ENCODE measurements around the gene ADCK1. TPM values are rescaled to one million over a fixed set of nuclear protein-coding genes. Genes with fewer than 3 reads are reported as not detected.

ADCK1 gene
- total RNA-seq, 1 experiment from 2014 or later, result 5.7 TPM

DNA sequence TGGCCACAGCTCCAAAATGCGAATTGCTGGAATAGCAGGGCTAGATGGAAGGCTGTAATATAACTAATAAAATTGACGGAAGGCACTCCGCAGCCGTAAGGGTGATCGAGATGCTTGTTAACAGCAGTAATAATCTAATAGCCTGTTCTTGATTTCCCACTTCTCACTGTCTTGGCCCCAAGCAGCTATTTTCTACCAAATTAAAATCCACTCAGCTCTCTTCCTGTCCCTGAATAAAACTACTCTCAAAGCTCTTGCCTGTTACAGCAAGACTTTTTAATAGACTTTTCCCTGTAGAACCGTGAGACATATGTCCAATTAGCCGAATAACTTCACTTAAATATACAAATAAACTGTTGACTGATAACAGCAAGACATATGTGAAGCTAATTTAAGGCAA lies 38.0 kb downstream of the ADCK1 start:
- no peaks in the 10 kb centered on the region for H3K9me3 ChIP-seq (ENCODE audit: low read length)
- H2AFZ ChIP-seq (ENCODE audit: low read length), result no peak overlapping the region
- TF ChIP-seq EZH2phosphoT487 (IDR thresholded peaks at IDR 0.05; ENCODE audit: borderline replicate concordance, low read length) (no peak), EZH2 (IDR thresholded peaks at IDR 0.05; ENCODE audit: low read length, unreplicated experiment) (no peak), CTCF (conservative IDR thresholded peaks at IDR 0.05; ENCODE audit: low read depth, low read length) (no peak)
- no peaks in the 10 kb centered on the region for H4K20me1 ChIP-seq (ENCODE audit: low read length)
- H3K9ac ChIP-seq (ENCODE audit: low read length), result no peak overlapping the region
- no peak overlapping the region for H3K27ac ChIP-seq (ENCODE audit: low read length)
- DNase-seq (no peak), ATAC-seq (no peak)
- no peaks in the 10 kb centered on the region for H3F3A ChIP-seq (ENCODE audit: low read length, unreplicated experiment)
- no peaks in the 10 kb centered on the region for H3K27me3 ChIP-seq (ENCODE audit: low read length)
- no peaks in the 10 kb centered on the region for H3K9me2 ChIP-seq (replicated peaks; ENCODE audit: low read length)
- H3K4me3 ChIP-seq (ENCODE audit: low read length), result no peak overlapping the region
- POLR2A ChIA-PET (ENCODE audit: unreplicated experiment), result no interaction called here
- intact Hi-C loops (cut with micrococcal nuclease), result no loop called here
- CTCF ChIA-PET, result no interaction called here
- no peak overlapping the region for H3K4me2 ChIP-seq (ENCODE audit: low read length)
- no peaks in the 10 kb centered on the region for H3K4me1 ChIP-seq (ENCODE audit: insufficient read depth, low read length)
- no peaks in the 10 kb centered on the region for H3K36me3 ChIP-seq (ENCODE audit: low read depth, low read length)
- H3K79me2 ChIP-seq (ENCODE audit: low read length), result no peaks in the 10 kb centered on the region
- no TSS peak for BruUV-seq (replicated peaks)

GRCh38 chr14:77838831-77839511 lies 39.1 kb downstream of the ADCK1 start:
- Histone ChIP-seq H3K79me2 (ENCODE audit: low read length) (no peaks in the 10 kb centered on the region), H2AFZ (ENCODE audit: low read length) (no peak overlapping the region), H3F3A (ENCODE audit: low read length, unreplicated experiment) (no peaks in the 10 kb centered on the region), H3K9ac (ENCODE audit: low read length) (no peak overlapping the region), H3K4me2 (ENCODE audit: low read length) (no peak overlapping the region), H3K9me3 (ENCODE audit: low read length) (no peaks in the 10 kb centered on the region), H3K36me3 (ENCODE audit: low read depth, low read length) (no peaks in the 10 kb centered on the region), H3K27ac (ENCODE audit: low read length) (no peak overlapping the region), H3K4me3 (ENCODE audit: low read length) (no peak overlapping the region), H4K20me1 (ENCODE audit: low read length) (no peaks in the 10 kb centered on the region), H3K27me3 (ENCODE audit: low read length) (no peaks in the 10 kb centered on the region), H3K9me2 (replicated peaks; ENCODE audit: low read length) (no peaks in the 10 kb centered on the region), H3K4me1 (ENCODE audit: insufficient read depth, low read length) (no peaks in the 10 kb centered on the region)
- no peak for TF ChIP-seq CTCF (conservative IDR thresholded peaks at IDR 0.05; ENCODE audit: low read depth, low read length)
- no peak for TF ChIP-seq EZH2 (IDR thresholded peaks at IDR 0.05; ENCODE audit: low read length, unreplicated experiment)
- TF ChIP-seq EZH2phosphoT487 (IDR thresholded peaks at IDR 0.05; ENCODE audit: borderline replicate concordance, low read length), result no peak
- BruUV-seq (replicated peaks), result no TSS peak
- intact Hi-C loops (cut with micrococcal nuclease), result no loop called here
- no peak for ATAC-seq
- ChIA-PET POLR2A (ENCODE audit: unreplicated experiment) (no interaction called here), CTCF (no interaction called here)
- no peak for DNase-seq

DNA sequence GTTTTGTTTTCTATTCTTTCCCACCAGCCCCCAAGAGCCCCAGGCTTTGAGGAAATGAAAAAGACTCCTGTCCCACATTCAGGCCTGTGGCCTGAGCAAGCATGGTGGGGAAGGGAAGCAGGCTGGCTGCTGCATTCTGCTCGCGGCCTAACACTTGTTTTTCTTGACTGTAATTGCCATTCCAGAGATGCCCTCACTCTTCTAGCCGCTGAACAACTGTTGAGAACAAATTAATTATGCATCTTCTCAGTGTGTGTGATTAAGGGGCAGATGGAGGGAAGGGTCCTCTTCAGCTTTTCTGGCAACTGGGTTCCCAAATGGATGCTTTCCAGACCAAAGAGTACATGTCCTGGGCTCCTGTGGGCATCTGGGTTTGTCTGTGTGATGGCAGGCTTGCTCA lies 43.3 kb downstream of the ADCK1 start:
- H3K4me3 ChIP-seq (ENCODE audit: low read length), result no peak overlapping the region
- POLR2A ChIA-PET (ENCODE audit: unreplicated experiment), result no interaction called here
- CTCF ChIA-PET, result no interaction called here
- H3K79me2 ChIP-seq (ENCODE audit: low read length), result no peaks in the 10 kb centered on the region
- no peaks in the 10 kb centered on the region for H3F3A ChIP-seq (ENCODE audit: low read length, unreplicated experiment)
- no peaks in the 10 kb centered on the region for H3K9me3 ChIP-seq (ENCODE audit: low read length)
- no peak for ATAC-seq
- BruUV-seq (replicated peaks), result no TSS peak
- H3K4me1 ChIP-seq (ENCODE audit: insufficient read depth, low read length), result no peaks in the 10 kb centered on the region
- no peaks in the 10 kb centered on the region for H3K9me2 ChIP-seq (replicated peaks; ENCODE audit: low read length)
- H3K9ac ChIP-seq (ENCODE audit: low read length), result no peak overlapping the region
- H3K27ac ChIP-seq (ENCODE audit: low read length), result no peak overlapping the region
- no peak for DNase-seq
- H3K4me2 ChIP-seq (ENCODE audit: low read length), result no peak overlapping the region
- intact Hi-C loops (cut with micrococcal nuclease), result no loop called here
- no peaks in the 10 kb centered on the region for H4K20me1 ChIP-seq (ENCODE audit: low read length)
- H2AFZ ChIP-seq (ENCODE audit: low read length), result no peak overlapping the region
- no peaks in the 10 kb centered on the region for H3K36me3 ChIP-seq (ENCODE audit: low read depth, low read length)
- no peaks in the 10 kb centered on the region for H3K27me3 ChIP-seq (ENCODE audit: low read length)
- TF ChIP-seq EZH2 (IDR thresholded peaks at IDR 0.05; ENCODE audit: low read length, unreplicated experiment) (no peak), EZH2phosphoT487 (IDR thresholded peaks at IDR 0.05; ENCODE audit: borderline replicate concordance, low read length) (no peak), CTCF (conservative IDR thresholded peaks at IDR 0.05; ENCODE audit: low read depth, low read length) (no peak)
